Lung microvascular endothelial cell (primary cell): Measurements from ENCODE around the gene RND3. TPM values are rescaled to one million over a fixed set of nuclear protein-coding genes. Genes with fewer than 3 reads are reported as not detected.

Experiments
- DNase-seq, 2 donors: peaks; one replicate each; pipeline versions ENCODE4 v3.0.0 to v3.0.0-alpha.2; 2010; ENCODE audit warnings: low read depth in 2 of 2
- total RNA-seq: library from RNA; depleted of rRNA; stranded (reverse); fragments of >200 nt; gene quantifications from 2 replicates; pipeline ENCODE4 v1.2.1, GENCODE V29; 2014

Gene RND3
- total RNA-seq, 1 donor from 2014 or later, result 23.0 TPM

- no peak for DNase-seq
Observed at GRCh38 chr2:150476286-150476685, 11.2 kb downstream of the RND3 start.

- no peak for DNase-seq
Observed at GRCh38 chr2:150475479-150476250, 11.8 kb downstream of the RND3 start.

DNA sequence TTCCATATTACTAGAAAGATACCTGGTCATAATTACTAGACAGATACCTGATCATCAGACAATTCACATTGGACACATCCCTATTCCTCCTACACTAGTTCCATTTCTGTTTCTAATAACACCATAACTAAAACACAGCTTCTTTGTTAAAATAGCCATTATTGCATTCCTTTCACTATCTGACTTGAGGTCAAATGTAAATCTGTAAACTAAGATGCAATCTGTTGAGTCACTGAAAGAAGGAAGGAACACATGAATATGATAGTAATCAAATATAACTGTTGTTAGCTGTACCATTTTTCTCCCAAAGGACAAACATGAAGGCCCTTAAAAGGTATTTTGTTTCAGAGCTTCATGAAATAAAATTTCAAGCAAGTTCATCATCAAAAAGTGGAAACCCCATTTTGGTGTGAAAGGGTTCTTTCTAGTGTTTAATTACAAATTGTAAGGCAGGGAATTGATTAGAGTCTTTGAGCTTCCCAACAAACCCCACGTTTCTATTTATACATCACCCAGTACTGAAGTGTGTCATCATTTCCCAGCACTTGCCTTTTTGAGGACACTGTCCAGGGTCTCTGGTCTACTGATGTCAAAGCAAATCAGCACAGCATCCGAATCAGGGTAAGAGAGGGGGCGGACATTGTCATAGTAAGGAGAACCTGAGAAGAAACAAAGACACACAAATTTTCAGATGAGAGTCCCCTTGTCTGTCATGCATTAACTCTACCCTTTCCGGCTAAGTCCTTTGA, 13.0 kb downstream of the RND3 start:
- no peak for DNase-seq

- DNase-seq, result no peak
Observed at GRCh38 chr2:150473767-150474166, 13.7 kb downstream of the RND3 start.

- DNase-seq, result peak in 1 of 2 donors; percentile 79
Observed at GRCh38 chr2:150472511-150472899, 15.0 kb downstream of the RND3 start.

DNA sequence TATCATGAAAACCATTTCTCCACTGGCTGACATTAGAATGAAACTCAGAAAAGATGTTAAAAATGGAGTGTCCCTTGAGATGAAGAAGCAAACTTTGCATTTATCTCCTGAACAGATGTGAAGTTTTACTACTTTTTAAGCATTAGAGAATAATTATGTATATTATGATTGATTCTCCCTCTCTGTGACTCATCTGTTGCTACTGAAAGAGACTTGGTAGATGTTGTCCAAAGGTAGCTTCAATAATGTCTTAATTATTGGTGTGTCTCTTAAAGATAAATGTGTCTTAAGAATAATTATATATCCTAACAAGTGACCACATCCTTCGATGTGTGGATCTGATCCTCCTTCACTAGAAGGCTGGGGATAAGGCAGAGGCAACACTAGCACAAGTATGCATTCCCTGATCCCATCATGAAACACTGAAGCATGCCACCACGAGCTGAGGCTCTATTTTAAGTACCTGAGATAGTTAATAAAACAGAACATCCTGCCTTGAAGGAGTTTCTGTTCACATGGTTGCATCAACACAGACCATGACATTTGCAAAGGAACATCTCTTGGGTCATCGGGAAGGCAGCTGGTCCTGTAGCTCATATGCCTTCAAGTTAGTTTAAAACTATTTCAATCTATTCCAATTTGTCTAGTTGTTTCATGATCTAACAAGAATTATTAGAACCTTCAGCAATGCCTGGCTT, 15.5 kb downstream of the RND3 start:
- DNase-seq, result no peak

DNA sequence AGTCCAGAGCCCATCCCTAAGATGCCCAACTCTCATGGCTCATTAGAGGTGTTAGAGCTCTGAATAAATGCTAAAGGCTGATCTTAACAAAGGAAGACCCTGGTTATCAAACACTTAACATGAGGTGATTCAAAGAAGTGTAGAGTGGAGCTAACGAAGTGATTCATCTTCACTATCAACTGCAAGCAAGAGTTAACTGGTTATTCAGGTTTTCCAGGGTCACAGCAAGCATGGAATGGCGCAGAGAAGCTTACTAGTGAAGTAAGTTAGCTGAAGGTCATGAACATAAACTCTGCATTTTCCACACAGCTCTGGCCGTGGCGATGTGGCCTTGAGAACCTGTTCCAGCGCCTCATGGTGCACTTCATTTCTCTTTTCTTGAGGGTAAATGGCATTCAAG, 17.0 kb downstream of the RND3 start:
- no peak for DNase-seq

GRCh38 chr2:150469706-150470274, 17.7 kb downstream of the RND3 start:
- DNase-seq, result no peak

- no peak for DNase-seq
Observed at GRCh38 chr2:150468350-150468960, 19.0 kb downstream of the RND3 start.

DNA sequence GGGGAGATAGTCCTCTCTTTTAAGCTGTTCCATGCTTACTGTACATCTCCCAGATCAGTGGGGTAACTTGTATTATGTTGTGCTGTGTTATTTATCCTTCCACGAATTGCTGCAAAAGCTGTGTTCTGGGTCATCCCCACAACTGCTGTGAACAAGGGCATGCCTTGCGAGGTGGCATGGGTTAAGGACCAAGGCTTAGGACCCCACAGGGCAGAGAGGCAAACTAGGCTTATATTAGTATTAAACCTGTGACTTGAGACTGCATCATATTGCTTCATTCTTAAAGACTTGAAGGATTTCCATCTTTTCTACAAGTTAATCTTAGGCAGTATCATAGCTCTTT, 19.9 kb downstream of the RND3 start:
- no peak for DNase-seq

GRCh38 chr2:150466741-150467620, 20.5 kb downstream of the RND3 start:
- DNase-seq, result no peak

DNA sequence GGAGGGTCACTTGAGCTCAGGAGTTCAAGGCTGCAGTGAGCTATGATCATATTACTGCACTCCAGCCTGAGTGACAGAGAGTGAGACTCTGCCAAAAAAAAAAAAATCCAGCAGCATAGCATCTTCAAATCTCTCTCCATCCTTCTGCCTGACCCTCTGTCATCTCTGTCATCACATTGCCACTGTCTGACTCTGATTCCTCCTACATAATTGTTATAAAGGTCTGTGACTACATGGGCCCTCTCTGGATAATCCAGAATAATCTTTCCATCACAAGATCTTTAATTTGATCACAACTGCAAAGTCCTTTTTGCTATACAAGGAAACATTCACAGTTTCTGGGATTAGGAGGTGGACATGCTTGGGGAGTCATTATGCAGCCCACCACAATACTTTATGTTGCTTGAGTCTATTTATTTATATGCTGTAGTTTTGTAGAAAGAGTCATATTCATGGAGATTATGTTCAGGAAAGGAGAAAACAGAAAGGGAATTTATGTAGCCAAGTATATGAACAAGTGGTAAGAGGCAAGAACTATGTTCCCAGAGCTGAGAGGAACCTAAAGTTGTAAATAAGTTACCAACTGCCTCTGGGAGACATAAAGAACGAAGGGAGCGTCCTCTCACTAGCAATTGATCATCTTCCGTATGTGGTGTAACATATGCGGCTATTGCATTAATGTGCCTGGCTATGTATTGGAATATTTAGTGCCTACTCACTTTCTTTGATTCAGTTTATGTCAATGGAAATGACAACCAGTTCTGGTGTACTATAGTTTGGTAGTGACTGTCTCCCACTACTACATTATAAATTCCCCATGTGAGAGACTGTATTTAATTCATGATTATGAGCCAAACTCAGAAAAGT, 21.5 kb downstream of the RND3 start:
- DNase-seq, result no peak

DNA sequence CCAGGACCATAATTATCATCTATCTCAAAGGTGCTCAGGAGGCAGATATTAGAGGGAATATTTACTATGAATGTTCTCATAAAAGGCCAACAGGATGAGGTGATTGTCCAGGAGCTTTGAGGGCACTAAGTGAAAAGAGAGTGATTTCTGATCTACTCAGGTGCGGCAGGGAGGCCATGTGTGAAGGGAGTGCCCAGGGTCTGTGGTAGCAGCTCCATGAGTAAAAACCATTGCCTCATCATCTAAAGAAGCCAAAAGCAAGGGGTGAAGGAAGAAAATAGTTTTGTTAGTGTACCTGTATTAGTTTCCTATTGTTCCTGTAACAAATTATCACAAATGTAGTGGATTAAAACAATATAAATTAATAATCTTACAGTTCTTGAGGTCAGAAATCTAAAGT, 22.5 kb downstream of the RND3 start:
- no peak for DNase-seq

- peak in 1 of 2 donors; percentile 63 for DNase-seq
Observed at GRCh38 chr2:150464270-150464669, 23.2 kb downstream of the RND3 start.

DNA sequence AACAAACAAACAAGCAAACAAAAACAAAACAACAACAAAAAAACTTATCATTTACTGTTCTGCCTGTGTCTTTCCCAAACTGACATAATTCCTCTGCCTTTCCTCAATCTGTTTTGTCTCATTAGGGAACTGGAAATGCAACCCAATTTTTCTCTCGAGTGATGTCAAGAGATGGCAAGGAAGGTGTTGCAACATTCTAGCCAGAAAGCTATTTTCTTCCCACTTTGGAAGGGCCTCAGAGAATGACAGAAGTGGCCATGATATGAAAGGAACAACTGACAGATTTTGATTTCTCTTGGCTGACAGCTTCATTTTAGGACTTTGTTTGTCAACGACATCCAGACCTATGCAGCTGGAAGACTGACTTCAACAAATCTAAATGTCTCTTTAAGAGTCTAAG, 24.7 kb downstream of the RND3 start:
- no peak for DNase-seq

DNA sequence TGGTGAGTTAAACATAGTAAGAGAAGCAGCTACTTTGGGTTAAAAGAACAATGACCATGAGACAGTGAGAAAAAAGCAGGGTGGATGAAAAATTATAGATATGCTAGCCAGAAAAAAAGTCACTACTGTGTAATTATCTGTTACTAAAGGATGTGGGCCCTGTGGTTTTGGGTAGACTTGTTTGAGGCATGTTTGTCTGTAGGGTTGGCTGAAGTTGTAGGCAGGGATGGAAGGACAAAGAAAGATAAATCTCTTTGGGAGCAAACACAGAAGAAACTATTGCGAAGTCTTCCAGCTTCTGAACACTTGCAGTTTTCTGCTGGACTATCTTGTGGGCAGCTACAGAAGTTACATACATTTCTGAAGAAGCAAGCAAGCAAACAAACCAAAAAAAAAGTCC, 28.2 kb downstream of the RND3 start:
- DNase-seq, result no peak

DNA sequence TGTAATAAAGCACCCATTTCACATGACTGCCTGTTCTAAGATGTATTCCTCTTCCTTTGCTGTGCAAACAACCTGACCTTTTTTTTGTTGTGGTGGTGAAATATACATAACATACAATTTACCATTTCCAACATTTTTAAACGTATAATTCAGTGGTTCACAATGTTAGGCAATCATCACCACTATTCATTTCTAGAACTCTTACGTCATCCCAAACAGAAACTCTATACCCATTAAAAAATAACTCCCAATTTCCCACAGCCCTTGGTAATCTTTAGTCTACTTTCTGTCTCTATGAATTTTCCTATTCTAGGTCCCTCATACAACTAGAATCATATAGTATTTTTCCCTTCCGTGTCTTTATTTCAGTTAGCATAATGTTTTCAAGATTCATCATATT, 36.7 kb downstream of the RND3 start:
- no peak for DNase-seq

- DNase-seq, result no peak
Observed at GRCh38 chr2:150449856-150450255, 37.6 kb downstream of the RND3 start.

DNA sequence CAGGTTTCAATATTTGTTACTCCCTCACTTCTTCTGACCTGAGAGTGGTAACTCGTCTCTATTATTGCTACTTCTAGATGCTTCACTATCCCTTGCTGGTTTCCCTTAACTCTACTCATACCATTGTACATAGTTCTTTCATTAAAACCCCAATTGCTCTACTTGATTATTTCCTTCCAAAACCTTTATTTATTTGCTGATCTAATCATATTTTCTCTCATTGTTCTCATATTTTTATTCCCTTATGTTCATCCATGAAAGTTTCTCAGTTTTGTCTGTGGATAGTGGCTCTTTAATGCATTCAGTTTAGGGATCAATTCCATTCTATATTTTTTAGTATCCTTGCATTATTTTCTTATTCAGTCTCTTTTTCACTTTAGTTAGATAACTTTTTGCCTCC, 42.1 kb downstream of the RND3 start:
- no peak for DNase-seq

- no peak for DNase-seq
Observed at GRCh38 chr2:150442484-150442883, 45.0 kb downstream of the RND3 start.
